Osteocyte (in vitro differentiated cells): Measurements from ENCODE around the gene DDX43. TPM values are rescaled to one million over a fixed set of nuclear protein-coding genes. Genes with fewer than 3 reads are reported as not detected.
"Not testable (repeated sequence)": the region's sequence is repeated elsewhere in the genome, so short reads cannot be mapped to it uniquely, and the experiment has no call there.

ENCODE experiments used
- DNase-seq: peaks from one replicate; pipeline ENCODE4 v3.0.0; 2021; ENCODE audit warnings: mixed read lengths; ENCODE audit not compliant: unreplicated experiment; ENCODE audit errors: extremely low spot score
- H3K27ac Mint-ChIP-seq: one replicate; pipeline ENCODE4 v1.8.0; 2021; ENCODE audit warnings: mild to moderate bottlenecking, mixed read lengths; ENCODE audit not compliant: unreplicated experiment
- H3K27me3 Mint-ChIP-seq: one replicate; pipeline ENCODE4 v1.8.0; 2021; ENCODE audit warnings: mixed read lengths; ENCODE audit not compliant: unreplicated experiment
- H3K36me3 Mint-ChIP-seq: one replicate; pipeline ENCODE4 v1.8.0; 2021; ENCODE audit warnings: mixed read lengths; ENCODE audit not compliant: unreplicated experiment
- H3K4me1 Mint-ChIP-seq: one replicate; pipeline ENCODE4 v1.8.0; 2021; ENCODE audit warnings: mixed read lengths; ENCODE audit not compliant: unreplicated experiment
- H3K4me3 Mint-ChIP-seq: one replicate; pipeline ENCODE4 v1.8.0; 2021; ENCODE audit warnings: mild to moderate bottlenecking, moderate library complexity, mixed read lengths; ENCODE audit not compliant: unreplicated experiment
- H3K9me3 Mint-ChIP-seq: one replicate; pipeline ENCODE4 v1.8.0; 2021; ENCODE audit warnings: mixed read lengths; ENCODE audit not compliant: unreplicated experiment
- CTCF ChIP-seq: fragments of 200-600 bp; sonication (generic); IDR thresholded peaks from 2 replicates; pipeline ENCODE4 v1.5.0; 2021; ENCODE audit warnings: antibody characterized with exemption, mild to moderate bottlenecking, moderate library complexity
- total RNA-seq: library from RNA; stranded (reverse); gene quantifications from 2 replicates; pipeline ENCODE4 v1.2.1, GENCODE V29; 2021

Gene DDX43
- total RNA-seq, 1 donor from 2014 or later: not detected

GRCh38 chr6:73372516-73372915 lies 22.1 kb upstream of the DDX43 start:
- H3K36me3 Mint-ChIP-seq: no peaks in the 10 kb centered on the region
- DNase-seq: no peak
- H3K4me1 Mint-ChIP-seq: no peaks in the 10 kb centered on the region
- H3K4me3 Mint-ChIP-seq: no peak overlapping the region
- TF ChIP-seq CTCF: no peak
- H3K9me3 Mint-ChIP-seq: no peaks in the 10 kb centered on the region
- no peak overlapping the region for H3K27ac Mint-ChIP-seq
- peaks cover 7% of the 10 kb centered on the region for H3K27me3 Mint-ChIP-seq

GRCh38 chr6:73375216-73375615 lies 19.4 kb upstream of the DDX43 start:
- no peak for DNase-seq
- no peak overlapping the region for H3K27ac Mint-ChIP-seq
- no peaks in the 10 kb centered on the region for H3K27me3 Mint-ChIP-seq

GRCh38 chr6:73377225-73377624 lies 17.4 kb upstream of the DDX43 start:
- H3K27ac Mint-ChIP-seq: no peak overlapping the region
- H3K36me3 Mint-ChIP-seq: no peaks in the 10 kb centered on the region
- H3K9me3 Mint-ChIP-seq: no peaks in the 10 kb centered on the region
- H3K4me3 Mint-ChIP-seq: no peak overlapping the region
- DNase-seq: no peak
- no peaks in the 10 kb centered on the region for H3K27me3 Mint-ChIP-seq
- no peaks in the 10 kb centered on the region for H3K4me1 Mint-ChIP-seq
- TF ChIP-seq CTCF: no peak

More at GRCh38 chr6:73375216-73375615, 19.4 kb upstream of the DDX43 start:
- Mint-ChIP-seq H3K4me3 (no peak overlapping the region), H3K36me3 (no peaks in the 10 kb centered on the region), H3K9me3 (no peaks in the 10 kb centered on the region), H3K4me1 (no peaks in the 10 kb centered on the region)
- TF ChIP-seq CTCF: no peak

- H3K9me3 Mint-ChIP-seq, H3K27me3 Mint-ChIP-seq, H3K27ac Mint-ChIP-seq, H3K4me3 Mint-ChIP-seq, H3K36me3 Mint-ChIP-seq, DNase-seq, H3K4me1 Mint-ChIP-seq: not testable (repeated sequence)
Measured at GRCh38 chr6:73381531-73381930, 13.1 kb upstream of the DDX43 start.

- peak; percentile 13 for DNase-seq
- TF ChIP-seq CTCF: no peak
- Mint-ChIP-seq H3K36me3 (no peaks in the 10 kb centered on the region), H3K4me1 (no peaks in the 10 kb centered on the region), H3K9me3 (no peaks in the 10 kb centered on the region), H3K4me3 (no peak overlapping the region), H3K27ac (no peak overlapping the region), H3K27me3 (no peaks in the 10 kb centered on the region)
Measured at GRCh38 chr6:73382462-73383113, 12.0 kb upstream of the DDX43 start.

GRCh38 chr6:73388433-73388799 lies 6.2 kb upstream of the DDX43 start:
- no peak for TF ChIP-seq CTCF
- Mint-ChIP-seq H3K27ac (peak overlapping the region; percentile 31), H3K9me3 (no peaks in the 10 kb centered on the region), H3K27me3 (no peaks in the 10 kb centered on the region), H3K4me3 (peak overlapping the region; percentile 78), H3K4me1 (peaks cover 11% of the 10 kb centered on the region), H3K36me3 (no peaks in the 10 kb centered on the region)
- no peak for DNase-seq
